Loucy (cell line): ENCODE data around the gene CADM2.

Experiments used
- H2AFZ ChIP-seq: fragments of 200-600 bp; sonication (generic); 2 replicates; pipeline ENCODE4 v1.6.0; 2016; ENCODE audit warnings: antibody characterized with exemption, mild to moderate bottlenecking, low read length, moderate library complexity
- H3F3A ChIP-seq: fragments of 200-600 bp; 2 replicates; pipeline ENCODE4 v1.6.0; 2016; ENCODE audit warnings: antibody characterized with exemption, low read depth, mild to moderate bottlenecking
- H3K27me3 ChIP-seq: fragments of 200-600 bp; sonication (generic); 2 replicates; pipeline ENCODE4 v1.6.1; 2014; ENCODE audit warnings: low read length, mild to moderate bottlenecking; ENCODE audit not compliant: insufficient read depth, poor library complexity, severe bottlenecking
- H3K36me3 ChIP-seq: fragments of 200-600 bp; sonication (generic); 2 replicates; pipeline ENCODE4 v1.6.1; 2016; ENCODE audit warnings: low read length; ENCODE audit not compliant: insufficient read depth
- H3K4me1 ChIP-seq: fragments of 200-600 bp; sonication (generic); 2 replicates; pipeline ENCODE4 v1.5.1; 2014; ENCODE audit warnings: low read length, mild to moderate bottlenecking; ENCODE audit not compliant: insufficient read depth, poor library complexity, severe bottlenecking
- H3K4me2 ChIP-seq: fragments of 200-600 bp; sonication (generic); 2 replicates; pipeline ENCODE4 v1.6.0; 2014; ENCODE audit warnings: antibody characterized with exemption, low read length, low read depth, mild to moderate bottlenecking; ENCODE audit not compliant: poor library complexity, severe bottlenecking
- H3K4me3 ChIP-seq: fragments of 200-600 bp; sonication (generic); 2 replicates; pipeline ENCODE4 v1.5.1; 2014; ENCODE audit warnings: low read length, mild to moderate bottlenecking, mixed read lengths; ENCODE audit not compliant: poor library complexity, severe bottlenecking
- H3K79me2 ChIP-seq: fragments of 200-600 bp; sonication (generic); 2 replicates; pipeline ENCODE4 v1.6.1; 2014; ENCODE audit warnings: low read length; ENCODE audit not compliant: insufficient read depth
- H3K9ac ChIP-seq: fragments of 200-600 bp; sonication (generic); 2 replicates; pipeline ENCODE4 v1.6.0; 2014; ENCODE audit warnings: mild to moderate bottlenecking, low read depth, low read length, moderate library complexity; ENCODE audit not compliant: poor library complexity, severe bottlenecking
- H3K9me2 ChIP-seq: fragments of 200-600 bp; sonication (generic); replicated peaks from 2 replicates; pipeline ENCODE4 v1.6.1; 2016; ENCODE audit warnings: low read depth, low read length, mixed read lengths
- H3K9me3 ChIP-seq: fragments of 200-600 bp; sonication (generic); 2 replicates; pipeline ENCODE4 v1.6.1; 2014; ENCODE audit warnings: mild to moderate bottlenecking, antibody characterized with exemption, low read length, low read depth; ENCODE audit not compliant: insufficient read depth
- H4K20me1 ChIP-seq: fragments of 200-600 bp; sonication (generic); 2 replicates; pipeline ENCODE4 v1.6.0; 2014; ENCODE audit warnings: antibody characterized with exemption, low read length, mild to moderate bottlenecking; ENCODE audit not compliant: insufficient read depth, poor library complexity, severe bottlenecking
- EZH2phosphoT487 ChIP-seq: fragments of 200-600 bp; IDR thresholded peaks from 2 replicates; pipeline ENCODE4 v1.6.1; 2018; ENCODE audit warnings: antibody characterized with exemption, mild to moderate bottlenecking, moderate library complexity, borderline replicate concordance
- TF ChIP-seq, protein P1 (sequence below): fragments of 200-600 bp; sonication (generic); conservative IDR thresholded peaks from 2 replicates; pipeline ENCODE4 v1.5.1; 2014; ENCODE audit warnings: mild to moderate bottlenecking, antibody characterized with exemption, low read length

CADM2 gene

DNA sequence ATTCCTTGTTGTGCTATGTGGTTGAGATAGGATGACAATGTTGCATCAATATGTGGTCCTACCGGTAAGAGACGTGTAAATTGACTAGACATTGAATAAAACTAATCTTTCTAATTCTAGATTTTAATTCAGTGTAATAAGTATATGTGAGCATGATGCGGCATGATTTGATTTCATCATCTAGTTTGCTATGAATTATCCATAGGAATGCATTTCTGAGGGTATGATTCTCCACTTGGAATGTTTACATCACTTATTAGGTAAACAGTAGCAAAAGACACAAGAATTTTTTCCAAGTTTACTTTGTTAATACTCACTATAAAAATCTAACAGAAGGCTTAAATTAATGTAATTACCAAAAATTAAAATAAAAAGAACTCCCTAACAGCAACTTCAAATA, 353.5 kb downstream of the CADM2 start:
- Histone ChIP-seq H3K4me1 (no peaks in the 10 kb centered on the region), H3K79me2 (no peaks in the 10 kb centered on the region), H3K9me2 (no peaks in the 10 kb centered on the region), H4K20me1 (no peaks in the 10 kb centered on the region), H3K36me3 (no peaks in the 10 kb centered on the region), H3K4me3 (no peak overlapping the region), H3K9ac (no peak overlapping the region), H2AFZ (no peak overlapping the region), H3K27me3 (no peaks in the 10 kb centered on the region), H3F3A (no peaks in the 10 kb centered on the region), H3K9me3 (no peaks in the 10 kb centered on the region), H3K4me2 (no peak overlapping the region)
- TF ChIP-seq EZH2phosphoT487: no peak
- TF ChIP-seq, protein P1, sequence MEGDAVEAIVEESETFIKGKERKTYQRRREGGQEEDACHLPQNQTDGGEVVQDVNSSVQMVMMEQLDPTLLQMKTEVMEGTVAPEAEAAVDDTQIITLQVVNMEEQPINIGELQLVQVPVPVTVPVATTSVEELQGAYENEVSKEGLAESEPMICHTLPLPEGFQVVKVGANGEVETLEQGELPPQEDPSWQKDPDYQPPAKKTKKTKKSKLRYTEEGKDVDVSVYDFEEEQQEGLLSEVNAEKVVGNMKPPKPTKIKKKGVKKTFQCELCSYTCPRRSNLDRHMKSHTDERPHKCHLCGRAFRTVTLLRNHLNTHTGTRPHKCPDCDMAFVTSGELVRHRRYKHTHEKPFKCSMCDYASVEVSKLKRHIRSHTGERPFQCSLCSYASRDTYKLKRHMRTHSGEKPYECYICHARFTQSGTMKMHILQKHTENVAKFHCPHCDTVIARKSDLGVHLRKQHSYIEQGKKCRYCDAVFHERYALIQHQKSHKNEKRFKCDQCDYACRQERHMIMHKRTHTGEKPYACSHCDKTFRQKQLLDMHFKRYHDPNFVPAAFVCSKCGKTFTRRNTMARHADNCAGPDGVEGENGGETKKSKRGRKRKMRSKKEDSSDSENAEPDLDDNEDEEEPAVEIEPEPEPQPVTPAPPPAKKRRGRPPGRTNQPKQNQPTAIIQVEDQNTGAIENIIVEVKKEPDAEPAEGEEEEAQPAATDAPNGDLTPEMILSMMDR: no peak

DNA sequence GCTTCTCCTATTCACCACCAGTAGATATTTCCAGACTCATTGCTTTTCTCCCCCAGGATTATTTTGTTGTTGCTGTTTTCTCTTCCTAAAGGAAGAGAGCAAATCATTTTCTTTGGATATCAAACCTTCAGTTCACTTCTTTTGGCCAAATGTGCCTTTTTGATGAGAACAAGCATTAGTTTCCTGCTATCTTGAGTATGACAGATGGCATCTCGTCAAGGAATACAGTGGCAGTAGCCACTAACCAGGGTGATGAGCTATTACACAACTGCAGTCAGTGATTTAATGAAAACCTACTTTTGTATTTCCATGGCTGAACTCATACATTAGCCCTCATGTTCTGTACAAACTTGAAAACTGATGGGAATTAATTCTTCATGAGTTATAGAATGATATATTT, 354.6 kb downstream of the CADM2 start:
- TF ChIP-seq, protein P1: no peak
- TF ChIP-seq EZH2phosphoT487: no peak
- Histone ChIP-seq H4K20me1 (no peaks in the 10 kb centered on the region), H2AFZ (no peak overlapping the region), H3K4me3 (no peak overlapping the region), H3F3A (no peaks in the 10 kb centered on the region), H3K4me2 (no peak overlapping the region), H3K79me2 (no peaks in the 10 kb centered on the region), H3K9me2 (no peaks in the 10 kb centered on the region), H3K4me1 (no peaks in the 10 kb centered on the region), H3K36me3 (no peaks in the 10 kb centered on the region), H3K9me3 (no peaks in the 10 kb centered on the region), H3K9ac (no peak overlapping the region), H3K27me3 (no peaks in the 10 kb centered on the region)

DNA sequence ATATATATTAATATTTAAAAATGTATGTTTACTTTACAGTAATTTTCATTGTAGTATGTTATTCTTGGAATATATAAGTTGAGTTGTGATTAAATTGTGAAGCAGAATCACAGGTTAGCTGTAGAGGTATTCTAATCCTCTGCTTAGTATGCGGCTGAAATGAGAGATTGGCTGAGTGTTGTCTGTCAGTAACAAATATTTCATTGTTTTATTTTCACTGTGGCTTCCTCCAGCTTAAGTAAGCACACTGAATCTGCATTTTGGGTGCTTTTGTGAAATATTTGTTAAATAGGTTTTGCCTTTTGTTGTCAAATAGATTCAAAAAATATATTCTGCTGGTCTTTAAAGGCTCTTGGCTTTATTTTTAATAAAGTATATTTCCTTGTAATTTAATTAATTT, 357.5 kb downstream of the CADM2 start:
- Histone ChIP-seq H3K9me2 (no peaks in the 10 kb centered on the region), H3K79me2 (no peaks in the 10 kb centered on the region), H3K4me1 (no peaks in the 10 kb centered on the region), H3F3A (no peaks in the 10 kb centered on the region), H3K9ac (no peak overlapping the region), H4K20me1 (no peaks in the 10 kb centered on the region), H3K9me3 (no peaks in the 10 kb centered on the region), H3K4me3 (no peak overlapping the region), H2AFZ (no peak overlapping the region), H3K36me3 (no peaks in the 10 kb centered on the region), H3K4me2 (no peak overlapping the region), H3K27me3 (no peaks in the 10 kb centered on the region)
- no peak for TF ChIP-seq EZH2phosphoT487
- TF ChIP-seq, protein P1: no peak
